HG02885 (cell line): ENCODE results near the gene TTLL8.
"Not testable (repeated sequence)": the region's sequence is repeated elsewhere in the genome, so short reads cannot be mapped to it uniquely, and the experiment has no call there.

ENCODE experiments used
- ATAC-seq: cut with Tn5 transposase; IDR thresholded peaks from one replicate; pipeline ENCODE4 v1.9.1; 2021; ENCODE audit warnings: mild to moderate bottlenecking; ENCODE audit not compliant: unreplicated experiment, poor library complexity

TTLL8 gene

DNA sequence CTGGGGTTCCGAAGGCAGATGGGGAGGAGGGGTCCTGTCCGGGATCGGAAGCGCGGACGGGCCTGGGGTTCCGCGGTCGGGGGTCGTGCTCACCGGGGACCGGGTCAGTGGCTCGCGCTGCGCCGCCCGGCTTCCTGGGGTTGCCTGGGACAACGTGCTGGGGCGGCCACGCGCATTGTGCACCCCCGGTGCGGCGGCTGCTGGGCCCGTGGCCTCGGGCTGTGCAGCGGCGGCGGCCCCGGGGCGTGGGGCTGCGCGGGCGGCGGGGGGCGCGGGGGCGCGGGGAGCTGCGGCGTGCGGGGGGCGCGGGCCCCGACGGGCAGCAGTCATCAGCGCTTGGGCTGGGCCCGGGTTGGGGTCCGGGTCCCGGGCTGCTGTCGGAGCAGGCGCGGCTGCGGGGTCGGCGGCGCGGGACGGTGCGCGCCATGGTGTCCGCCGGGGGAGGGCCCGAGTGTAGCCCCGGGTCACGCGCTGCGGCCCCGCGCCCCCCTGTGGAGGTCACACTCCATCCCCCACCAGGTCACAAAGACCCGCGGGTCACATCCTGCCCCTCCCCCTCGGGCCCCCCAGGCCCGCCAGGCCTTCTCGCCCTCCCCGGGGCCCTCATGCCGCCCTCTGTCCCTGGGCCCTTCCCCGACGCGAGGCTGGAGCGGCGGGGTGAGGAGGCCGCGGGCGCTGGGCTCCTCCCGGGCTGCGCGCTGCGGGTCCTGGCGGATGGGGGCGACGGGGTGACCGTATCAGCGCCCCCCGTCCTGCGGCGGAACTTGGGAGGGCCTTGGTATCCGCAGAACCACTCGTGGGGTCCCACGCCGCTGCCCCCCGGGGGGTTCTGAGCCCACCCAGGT is at the start of gene TTLL8:
TSS of gene TTLL8 (minus strand) at position 238 of the 845 bp plus-strand sequence.
- no peak for ATAC-seq

DNA sequence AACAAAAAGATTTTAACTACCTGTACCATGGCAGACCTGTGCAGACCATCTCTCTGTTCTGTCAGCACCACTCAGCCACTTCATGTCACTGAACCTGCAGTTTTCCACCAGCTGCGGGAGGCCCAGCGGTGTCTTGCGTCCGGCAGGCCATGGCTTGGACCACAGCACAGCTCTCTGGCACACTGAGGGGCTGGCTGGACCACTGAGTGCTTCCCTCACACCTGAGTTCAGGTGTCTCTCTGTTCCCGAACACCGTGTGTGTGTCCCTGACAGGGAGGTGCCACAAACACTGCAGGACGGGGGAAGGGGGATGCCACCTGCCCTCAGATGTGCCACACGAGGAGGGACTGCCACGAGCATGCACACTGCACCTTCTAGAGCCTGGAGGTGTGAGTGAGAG is 49.4 kb upstream of the TTLL8 start:
- no peak for ATAC-seq

DNA sequence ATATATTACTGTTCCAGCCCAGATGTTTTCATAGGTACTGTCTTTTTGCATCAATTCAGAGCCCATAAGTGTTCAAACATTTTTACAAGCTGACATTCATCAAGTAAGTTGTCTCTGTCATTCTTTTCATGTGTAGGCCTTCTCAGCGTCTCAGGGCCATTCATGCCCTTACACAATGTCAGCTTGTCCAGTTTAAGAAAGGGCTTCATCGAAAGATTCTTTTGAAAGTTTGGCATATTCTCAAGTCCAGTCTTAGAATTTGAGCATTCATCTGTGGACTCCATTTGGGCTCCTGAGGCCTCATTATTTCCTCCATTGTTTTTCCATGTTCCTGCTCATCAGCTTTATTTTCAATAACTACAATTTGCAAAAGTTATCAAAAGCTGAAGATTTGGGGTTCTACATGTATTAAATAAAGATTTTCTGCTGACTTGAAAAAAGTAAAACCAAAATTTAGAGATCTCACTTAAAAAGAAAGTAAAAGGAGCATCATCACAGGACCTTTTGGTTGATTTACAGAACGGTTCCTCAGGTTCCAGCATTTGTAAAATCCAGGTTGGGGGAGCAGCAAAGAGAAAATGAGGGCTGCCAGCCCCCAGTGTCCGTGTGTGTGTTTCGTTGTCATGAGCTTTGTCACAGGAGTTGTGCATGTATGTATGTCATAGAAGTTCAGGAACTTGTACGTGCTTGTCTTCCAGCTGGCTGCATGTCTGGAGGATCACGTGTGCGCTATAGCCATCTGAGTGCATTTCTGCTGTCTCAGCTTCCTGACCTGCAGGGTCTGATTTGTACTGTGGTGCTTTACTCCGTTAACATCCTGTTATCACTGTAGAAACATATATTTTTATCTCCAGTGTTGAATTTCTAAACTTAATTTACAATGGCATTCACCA is 47.4 kb upstream of the TTLL8 start:
- no peak for ATAC-seq

DNA sequence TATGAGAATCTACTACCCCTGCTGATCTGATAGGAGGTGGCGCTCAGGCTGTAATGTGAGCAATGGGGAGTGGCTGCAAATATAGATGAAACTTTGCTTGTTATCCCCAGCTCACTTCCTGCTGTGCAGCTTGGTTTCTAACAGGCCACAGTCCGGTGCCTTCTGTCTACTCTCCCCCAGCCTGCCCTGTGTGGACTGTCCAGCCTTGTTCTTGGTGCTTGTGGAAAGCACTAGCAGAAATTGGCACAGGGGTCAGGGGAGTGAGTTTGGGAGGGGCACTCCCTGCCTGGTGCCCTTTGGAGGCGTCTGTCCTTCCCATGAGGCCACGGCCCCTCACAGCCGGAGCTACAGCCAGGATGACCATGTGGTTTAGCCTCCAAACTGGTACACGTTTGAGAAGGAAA is 46.0 kb upstream of the TTLL8 start:
- no peak for ATAC-seq

DNA sequence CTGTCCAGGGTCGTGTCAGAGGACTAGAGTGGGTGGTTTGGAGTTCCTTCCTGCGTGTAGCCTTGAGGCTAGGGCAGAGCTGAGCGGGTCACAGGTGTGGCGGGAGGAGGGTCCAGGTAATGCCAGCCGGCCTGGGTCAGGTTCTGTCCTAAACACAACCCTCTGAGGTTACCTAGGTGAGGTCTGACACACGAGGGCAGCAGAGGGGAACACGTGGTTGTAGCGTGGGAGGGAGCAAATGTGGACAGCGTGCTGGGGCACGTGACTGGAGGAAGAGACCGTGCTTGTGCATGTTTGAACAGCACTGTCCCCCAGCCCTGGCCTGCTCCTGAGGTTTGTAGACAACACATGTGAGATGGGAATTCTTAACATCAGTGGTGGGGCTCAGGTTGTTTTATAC is 44.8 kb upstream of the TTLL8 start:
- no peak for ATAC-seq

DNA sequence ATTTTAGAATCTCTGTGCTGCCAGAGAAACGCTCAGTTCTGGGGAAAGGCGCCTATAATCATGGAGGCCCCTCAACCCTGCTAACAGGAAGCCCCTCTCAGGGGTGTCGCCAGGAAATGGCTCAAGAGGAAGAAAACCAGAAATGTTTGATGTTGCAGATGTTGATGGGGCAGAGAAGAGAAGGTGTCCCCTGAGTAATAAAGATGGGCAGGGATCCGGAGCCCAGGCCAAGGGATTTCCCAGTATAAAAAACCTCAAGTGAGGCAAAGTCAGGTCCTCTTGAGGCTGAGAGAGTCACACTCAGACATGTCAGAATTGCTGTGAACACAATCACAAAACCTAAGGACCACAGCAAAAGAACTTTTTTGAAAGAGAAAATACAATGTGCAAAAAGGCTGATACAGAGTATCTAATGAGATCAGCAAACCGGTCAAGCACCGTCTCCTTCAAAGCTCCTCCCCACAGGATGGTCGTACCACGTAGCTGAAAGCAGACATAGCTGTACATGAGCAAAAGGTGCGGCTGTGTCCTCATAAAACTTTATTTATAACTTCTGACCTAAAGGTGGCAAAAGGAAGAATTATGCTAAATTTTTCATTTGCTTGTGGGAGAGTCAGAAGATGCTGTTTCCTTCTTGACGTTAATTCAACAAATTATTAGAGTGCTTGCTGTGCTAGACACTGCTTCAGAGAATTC is 43.9 kb upstream of the TTLL8 start:
- ATAC-seq, result no peak

DNA sequence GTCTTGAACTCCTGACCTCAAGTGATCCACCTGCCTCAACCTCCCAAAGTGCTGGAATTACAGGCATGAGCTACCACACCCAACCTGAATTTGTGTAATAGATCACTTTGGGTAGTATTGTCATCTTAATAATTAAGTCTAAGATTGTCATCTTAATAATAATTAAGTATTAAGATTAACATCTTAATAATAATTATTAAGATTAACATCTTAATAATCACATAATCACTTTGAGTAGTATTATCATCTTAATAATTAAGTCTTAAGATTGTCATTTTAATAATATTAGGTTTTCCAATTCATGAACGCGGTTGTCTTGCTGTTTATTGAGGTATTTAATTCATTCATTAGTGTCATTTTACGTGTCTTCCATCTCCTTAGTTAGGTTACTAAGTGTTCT is 40.0 kb upstream of the TTLL8 start:
- ATAC-seq, result no peak

DNA sequence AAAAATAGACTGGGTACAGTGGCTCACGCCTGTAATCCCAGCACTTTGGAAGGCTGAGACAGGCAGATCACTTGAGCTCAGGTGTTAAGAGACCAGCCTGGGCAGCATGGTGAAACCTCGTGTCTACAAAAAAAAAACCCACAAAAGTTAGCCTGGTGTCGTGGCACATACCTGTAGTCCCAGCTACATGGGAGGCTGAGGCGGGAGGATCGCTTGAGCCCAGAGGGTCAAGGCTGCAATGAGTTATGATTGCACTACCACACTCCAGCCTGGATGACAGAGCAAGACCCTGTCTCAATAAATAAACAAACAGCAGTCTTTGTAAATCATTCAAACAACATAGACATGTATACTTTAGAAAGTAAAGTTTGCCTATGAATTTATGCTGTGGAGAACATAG is 34.2 kb upstream of the TTLL8 start:
- ATAC-seq, result no peak

DNA sequence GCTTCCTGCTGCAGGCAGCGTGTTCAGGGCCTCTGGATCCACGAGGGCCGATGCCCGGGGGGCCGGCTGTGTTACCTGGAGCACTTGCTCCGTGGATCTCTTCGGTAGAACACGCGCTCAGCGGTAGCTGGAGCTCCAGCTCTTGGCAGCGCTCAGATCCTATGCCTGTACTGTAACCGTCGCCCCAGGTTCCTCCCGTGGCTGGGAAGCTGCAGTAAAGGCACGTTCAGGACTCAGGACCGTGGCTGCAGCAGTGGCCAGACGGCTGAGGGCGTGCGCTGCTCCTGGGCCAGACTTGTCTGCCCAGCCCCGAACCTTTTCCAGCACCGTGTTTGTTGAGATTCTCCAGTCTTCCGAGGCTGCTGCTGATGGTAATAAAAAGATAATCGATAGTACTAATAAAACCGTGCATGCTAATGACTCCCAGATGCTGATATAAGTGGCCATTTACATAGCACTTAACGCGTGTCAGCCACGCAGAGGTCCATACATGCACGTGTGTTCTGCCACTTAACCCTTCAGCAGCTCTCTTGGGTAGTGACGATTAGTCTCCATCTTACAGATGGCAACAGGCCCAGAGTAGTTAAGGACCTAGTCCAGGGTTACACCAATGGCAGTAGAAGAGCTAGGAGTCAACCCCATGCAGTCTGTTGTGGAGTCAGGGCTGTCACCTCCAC is 33.1 kb upstream of the TTLL8 start:
- ATAC-seq, result no peak

DNA sequence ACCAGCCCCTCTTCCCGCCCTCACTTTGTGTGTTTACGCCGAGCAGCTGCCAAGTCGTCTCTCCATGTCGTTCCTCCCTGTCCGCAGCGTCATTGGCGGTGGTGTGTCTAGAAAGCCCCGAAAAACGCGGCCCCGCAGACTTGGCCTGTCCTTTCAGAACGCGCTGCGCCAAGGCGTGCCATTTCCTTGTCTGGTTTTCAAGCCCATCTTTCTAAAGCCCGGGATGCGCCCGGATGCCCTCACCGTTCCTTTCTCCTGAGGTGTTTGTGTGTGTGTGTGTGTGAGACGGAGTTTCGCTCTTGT is 32.3 kb upstream of the TTLL8 start:
- ATAC-seq, result no peak

DNA sequence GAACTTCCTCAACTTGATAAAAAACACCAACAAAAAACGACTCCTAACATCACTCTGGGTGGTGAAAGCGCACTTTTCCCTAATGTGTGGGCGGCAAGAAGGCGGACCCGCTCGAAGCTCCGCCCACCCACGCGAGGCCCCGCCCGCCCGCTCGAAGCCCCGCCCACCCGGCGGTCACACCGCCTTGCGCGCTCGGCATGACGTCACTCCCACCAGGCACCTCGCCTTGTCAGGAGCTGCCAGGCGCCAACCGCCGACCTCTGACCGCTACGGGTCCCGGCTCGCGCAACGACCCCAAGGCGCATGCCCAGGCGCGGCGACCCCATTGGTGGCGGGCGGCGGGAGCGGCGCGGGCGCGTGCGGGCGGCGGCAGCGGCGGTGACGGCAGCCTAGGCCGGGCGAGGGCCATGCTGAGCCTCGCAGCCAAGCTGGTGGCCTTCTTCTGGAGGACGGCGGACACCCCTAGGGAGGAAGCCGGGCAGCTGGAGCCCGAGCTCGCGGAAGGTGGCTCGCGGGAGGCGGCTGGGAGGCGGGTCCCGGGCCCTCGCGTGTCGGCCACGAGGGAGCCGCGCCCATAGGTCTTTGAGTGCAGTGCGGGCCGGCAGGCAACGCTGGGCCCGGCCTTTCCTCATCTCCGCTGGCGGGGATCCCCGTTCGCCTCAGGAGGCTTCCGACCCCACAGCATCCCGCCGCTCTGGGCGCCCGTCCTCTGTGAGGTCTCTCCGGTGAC is 31.7 kb upstream of the TTLL8 start, which contains the start of gene MOV10L1:
TSS of gene MOV10L1 (plus strand) at position 325 of the 730 bp plus-strand sequence. CDS start at position 408, 83 bp downstream.
- ATAC-seq, result no peak

DNA sequence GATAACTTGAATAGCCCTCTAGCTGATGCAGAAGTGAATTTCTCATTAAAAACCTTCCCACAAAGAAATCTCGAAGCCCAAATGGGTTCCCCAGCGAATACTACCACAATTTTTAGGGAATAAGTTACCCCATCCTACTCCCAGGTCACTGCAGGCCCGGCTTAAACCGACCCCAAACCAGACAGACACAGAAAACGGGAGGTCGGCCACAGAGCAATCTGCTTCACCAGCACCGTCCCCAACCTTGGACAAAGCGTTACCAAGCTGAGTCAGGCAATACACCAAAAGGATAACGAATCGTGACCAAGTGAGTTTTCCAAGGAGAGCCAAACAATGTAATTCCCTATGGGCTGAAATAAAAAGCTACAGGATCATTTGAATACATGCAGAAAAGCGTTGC is 31.1 kb upstream of the TTLL8 start:
- ATAC-seq, result no peak

DNA sequence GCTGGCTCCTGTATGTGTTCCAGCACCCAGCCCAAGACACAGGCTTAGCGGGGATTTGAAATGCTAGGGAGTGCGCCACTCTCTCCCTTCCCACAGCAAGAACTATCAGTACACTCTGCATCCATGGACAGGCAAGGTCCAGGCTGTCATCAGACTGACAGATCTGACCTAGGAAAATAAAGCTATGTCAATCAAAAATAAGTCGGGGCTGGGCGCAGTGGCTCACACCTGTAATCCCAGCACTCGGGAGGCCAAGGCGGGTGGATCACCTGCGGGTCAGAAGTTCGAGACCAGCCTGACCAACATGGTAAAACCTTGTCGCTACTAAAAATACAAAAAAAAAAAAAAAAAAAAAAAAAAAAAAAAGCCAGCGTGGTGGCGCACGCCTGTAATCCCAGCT is 30.0 kb upstream of the TTLL8 start:
- no peak for ATAC-seq

DNA sequence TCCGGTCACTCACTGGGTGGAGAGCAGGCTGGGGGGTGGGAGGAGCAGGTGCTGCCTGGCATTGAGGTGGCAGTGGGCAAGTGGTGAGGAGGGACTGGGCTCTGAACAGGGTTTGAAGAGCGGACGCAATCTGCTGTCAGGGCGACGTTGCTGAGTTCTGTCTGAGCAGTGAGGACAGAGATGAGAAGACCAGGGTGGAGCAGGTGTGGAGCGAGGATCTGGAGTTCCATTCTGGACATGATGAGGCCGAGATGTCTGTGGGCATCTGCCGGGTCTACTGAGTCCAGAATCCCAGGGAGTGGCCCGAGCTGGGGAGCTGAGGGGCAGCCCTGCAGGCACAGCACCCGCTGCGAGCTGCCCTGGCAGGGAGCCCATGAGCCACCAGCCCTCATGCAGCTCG is 29.5 kb upstream of the TTLL8 start:
- no peak for ATAC-seq

DNA sequence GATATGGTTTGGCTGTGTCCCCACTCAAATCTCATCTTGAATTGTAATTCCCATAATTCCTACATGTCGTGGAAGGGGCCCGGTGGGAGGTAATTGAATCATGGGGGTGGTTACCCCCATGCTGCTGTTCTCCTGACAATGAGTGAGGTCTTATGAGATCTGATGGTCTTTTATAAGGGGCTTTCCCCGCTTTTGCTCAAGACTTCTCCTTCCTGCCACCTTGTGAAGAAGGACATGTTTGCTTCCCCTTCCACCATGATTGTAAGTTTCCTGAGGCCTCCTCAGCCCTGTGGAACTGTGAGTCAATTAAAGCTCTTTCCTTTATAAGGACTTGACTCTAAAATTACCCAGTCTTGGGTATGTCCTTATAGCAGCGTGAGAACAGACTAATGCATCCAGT is 28.9 kb upstream of the TTLL8 start:
- not testable (repeated sequence) for ATAC-seq

DNA sequence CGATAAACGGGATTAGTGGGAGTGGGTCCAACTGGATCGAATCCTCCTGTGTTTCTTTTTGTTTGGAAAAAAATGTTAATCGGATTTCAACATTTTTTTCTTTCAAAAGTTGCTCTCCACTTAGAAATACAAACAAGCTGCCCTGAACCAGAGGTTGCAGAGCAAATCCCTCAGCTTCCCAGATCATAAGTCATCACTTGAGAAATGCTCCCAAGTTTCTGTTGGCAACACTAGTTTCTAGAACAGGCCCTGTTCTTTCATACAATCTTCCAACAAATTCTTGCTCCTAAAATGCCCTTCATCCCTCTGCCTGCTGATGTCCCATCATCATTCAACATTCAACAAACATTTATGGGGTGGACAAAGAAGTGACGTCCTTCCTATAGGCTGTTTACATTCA is 28.4 kb upstream of the TTLL8 start:
- ATAC-seq, result no peak

DNA sequence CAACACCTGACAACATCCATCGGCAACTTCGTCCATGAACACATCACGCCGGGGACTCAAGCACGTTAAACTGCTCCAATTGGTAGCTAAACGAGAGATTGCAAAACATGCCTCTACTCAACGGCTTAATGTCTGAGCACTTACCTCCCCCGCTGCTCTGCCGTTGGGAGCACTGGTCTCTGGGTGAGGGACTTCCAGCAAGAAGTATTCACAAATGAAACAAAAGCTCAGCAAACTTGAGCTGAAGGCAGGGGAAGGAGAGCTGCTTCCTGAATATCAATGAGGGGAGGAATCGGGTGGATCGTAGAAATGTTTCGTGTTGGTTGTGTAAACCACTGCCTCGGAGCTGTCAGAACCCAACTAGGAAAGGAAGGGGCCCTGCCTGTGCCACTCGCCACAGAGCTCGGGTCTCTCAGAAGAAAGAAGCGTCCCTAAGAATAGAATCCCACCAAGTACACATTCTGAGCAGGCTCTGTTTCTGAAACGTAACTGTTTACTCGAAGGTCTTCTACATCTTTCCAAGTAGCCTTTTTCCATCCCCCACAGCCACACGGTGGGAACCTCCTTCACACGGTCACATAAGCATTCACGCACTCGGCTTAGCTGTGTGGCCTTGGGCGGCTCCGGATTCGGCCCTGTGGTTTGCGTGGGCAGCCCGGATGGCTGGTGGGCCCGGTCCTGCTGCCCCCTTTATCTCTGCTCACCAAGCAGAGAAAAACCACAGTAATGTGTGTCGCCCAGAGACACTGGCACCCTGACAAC is 27.3 kb upstream of the TTLL8 start, which contains the start of gene MLC1:
TSS of gene MLC1 (minus strand) at position 216 of the 762 bp plus-strand sequence. CDS start 524 bp downstream, outside the sequence.
- ATAC-seq, result no peak

DNA sequence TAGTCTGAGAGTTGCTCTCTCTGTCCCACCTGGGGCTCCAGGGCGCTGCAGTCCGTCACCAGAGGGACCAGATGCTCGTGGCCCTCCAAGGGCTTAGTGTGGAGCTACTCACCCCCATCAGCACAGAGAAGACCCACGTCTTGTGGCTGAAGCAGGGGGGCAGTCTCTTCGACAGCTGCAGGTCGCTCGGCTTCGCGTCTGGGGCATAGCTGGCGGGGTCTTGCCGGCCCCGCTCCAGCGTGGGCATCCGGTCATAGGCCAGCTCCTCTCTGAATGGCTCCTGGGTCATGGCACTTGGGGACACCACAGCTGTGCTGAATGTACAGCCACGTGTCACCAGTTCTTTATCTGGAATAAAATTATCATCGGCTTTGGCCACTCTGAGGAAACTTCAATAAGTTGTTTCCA is 26.5 kb upstream of the TTLL8 start:
- ATAC-seq, result no peak

DNA sequence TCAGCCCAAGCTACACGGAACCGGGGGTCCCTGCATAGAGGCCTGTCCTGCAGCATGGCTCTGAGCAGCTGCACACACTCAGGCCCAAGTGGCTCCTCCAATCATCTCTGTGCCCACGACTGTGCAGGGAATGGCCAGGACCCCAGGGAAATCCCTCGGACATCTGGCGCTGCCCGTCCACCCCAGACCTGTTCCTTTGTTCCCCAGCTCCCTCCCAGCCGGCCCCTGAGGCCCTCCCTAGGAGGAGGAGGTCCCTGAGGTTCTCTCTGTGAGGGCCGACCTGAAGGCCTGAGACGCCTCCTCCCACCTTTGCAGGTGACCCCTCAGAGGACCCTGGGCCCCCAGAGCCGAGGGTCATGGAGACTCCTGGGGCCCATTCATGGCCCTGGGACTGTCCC is 26.0 kb upstream of the TTLL8 start:
- ATAC-seq, result no peak
